AG09319 (cell line): Measurements from ENCODE around the gene LHX6.

Source experiments
- DNase-seq: peaks from one replicate; pipeline ENCODE4 v3.0.0-alpha.2; 2010; ENCODE audit warnings: low read depth; ENCODE audit errors: extremely low read depth
- CTCF ChIP-seq: IDR thresholded peaks from 2 replicates; pipeline ENCODE4 v1.5.1; 2011; ENCODE audit warnings: low read depth, mild to moderate bottlenecking, inconsistent platforms, low read length, moderate library complexity

Gene LHX6

DNA sequence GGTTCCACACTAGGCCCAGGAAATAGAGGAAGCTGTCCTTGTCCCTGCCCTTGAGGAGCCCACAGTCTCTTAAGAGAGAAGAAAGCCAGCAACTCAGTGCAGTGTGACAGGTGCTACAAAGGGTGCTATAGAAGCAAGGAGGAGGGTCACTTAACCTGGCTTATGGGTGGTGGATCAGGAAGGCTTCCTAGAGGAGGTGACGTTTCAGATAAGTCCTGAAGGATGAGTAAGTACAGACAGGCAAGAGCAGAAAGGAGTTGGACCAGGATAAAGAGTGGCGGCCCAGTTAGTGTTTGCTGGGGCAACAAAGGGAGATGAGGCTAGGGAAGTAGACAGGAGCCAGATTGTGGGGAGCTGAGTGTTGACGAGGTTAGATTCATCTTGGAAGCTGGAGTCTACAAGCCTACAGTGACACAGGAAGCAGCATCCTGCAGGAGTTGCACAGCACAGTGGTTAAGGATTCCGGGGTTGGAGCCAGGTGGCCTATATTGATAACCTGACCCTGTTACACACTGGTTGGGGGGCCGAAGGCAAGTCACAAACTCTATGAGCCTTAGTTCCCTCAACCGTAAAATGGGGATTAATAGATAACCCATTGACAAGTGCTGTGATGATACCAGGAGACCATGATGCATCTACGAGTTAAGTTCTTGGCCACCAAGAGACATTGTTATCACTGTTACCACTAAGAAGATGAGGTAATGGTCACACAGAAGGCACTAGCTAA, 5.4 kb upstream of the LHX6 start:
- no peak for TF ChIP-seq CTCF

DNA sequence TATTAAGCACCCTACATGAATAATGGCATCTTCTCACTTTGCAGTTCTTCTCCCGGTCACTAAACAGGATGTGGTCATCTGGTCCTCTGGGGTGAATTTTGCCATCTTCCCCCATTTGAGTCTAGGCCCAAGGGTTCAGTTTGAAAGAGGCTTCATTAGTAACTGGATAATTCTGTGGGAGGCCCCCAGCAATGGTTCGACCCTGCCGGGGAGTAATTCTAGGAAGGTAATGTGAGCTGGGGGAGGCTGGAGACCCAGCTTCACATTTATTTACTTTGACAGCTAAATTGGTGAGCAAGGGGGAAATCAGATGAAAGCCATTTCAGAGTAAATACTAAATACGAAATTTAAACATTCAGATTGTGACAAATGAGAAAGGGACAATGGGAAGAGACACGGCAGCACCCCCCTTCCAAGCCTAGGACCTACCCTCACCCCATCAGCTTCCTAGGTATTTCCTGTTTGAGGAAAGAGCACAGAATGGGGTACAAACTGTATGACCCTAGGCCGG, 4.1 kb upstream of the LHX6 start:
- no peak for TF ChIP-seq CTCF
- DNase-seq = no peak

More for the DNA sequence above, 5.4 kb upstream of the LHX6 start:
- no peak for DNase-seq

DNA sequence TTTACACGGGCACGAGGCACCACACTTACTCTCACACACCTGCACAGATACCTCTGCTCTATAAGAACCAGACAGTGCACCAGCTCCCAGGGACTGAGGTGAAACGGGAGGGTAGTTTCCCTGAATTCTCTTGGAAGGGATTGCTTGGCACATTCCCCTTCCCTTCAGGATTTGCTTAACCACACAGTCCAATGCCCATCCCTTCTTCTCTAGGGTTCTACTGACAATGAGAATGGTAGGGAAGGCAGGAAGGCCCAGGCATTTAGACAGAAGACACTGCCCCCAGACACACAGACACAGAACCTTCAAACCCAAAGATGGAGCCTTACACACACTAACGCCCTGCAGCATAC, 704 bp upstream of the LHX6 start:
- TF ChIP-seq CTCF = no peak
- no peak for DNase-seq

- no peak for DNase-seq
- TF ChIP-seq CTCF = no peak
These were observed 578 bp downstream of the LHX6 start for GRCh38 chr9:122228191-122228567.

- no peak for DNase-seq
- TF ChIP-seq CTCF = no peak
These were observed 1.2 kb downstream of the LHX6 start for GRCh38 chr9:122227575-122227900.

GRCh38 chr9:122226758-122227574, 1.8 kb downstream of the LHX6 start:
- no peak for DNase-seq
- TF ChIP-seq CTCF = no peak

DNA sequence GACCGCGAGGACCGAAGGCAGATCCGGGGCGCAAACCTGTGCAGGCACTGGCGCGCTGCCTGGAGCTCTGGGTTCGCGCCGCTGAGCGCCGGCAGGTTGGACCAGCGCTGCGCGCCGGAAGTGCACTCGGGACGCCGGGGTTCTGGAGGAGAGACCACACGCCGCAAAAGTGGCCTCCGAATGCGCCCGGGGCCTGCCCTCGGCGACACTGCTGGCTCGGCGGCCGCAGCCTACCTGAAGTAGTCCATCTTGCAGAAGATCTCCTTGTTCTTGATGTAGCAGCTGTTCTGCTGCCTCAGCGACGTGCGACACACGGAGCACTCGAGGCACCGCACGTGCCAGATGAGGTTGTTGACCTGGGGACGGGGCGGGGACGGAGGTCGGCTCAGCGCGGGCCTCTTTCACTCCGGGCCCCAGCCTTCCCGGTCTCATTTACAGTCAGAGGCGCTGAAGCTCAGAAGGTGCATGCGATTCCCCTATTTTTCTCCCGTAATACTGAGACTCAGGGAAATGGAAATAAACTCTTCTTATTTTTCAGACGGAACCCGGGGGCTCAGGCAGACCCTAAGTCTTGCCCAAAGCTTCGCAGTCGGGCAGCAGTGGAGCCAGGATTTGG, 2.5 kb downstream of the LHX6 start:
- no peak for TF ChIP-seq CTCF
- no peak for DNase-seq
